Pulmonary artery endothelial cell (primary cell): ENCODE data around the gene EDA2R. TPM values are rescaled to one million over a fixed set of nuclear protein-coding genes. Genes with fewer than 3 reads are reported as not detected.

Experiments used
- DNase-seq: peaks from one replicate; pipeline ENCODE4 v3.0.0-alpha.2; 2011; ENCODE audit warnings: low read depth, low spot score
- total RNA-seq: library from RNA; depleted of rRNA; stranded (reverse); fragments of >200 nt; gene quantifications from 2 replicates; pipeline ENCODE4 v1.2.3, GENCODE V29; 2014

Gene EDA2R
- total RNA-seq, 1 donor from 2014 or later: 3.8 TPM

DNA sequence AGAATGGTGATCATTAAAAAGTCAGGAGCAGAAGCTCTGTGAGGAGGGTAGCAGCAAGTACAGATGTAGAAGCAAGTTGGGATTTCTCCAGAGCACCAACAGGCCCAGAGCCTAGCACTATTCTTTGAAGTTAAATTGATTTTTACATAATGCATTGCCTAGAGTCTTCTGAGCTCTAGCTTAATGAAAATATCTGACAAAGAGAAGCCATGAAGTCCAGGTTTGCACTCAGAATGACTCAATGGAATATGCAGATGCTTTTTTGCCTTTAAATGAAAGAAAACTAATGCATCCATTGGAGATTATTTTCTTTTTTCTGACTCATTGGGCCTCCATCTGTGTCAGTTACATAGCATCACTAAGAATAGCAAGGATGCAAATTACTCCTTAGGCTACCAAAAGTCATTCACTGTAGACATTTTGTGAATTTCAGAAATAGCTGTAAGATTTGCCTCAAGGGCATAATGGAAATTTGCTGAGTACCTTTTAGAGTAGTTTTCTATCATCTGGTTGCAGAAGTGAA lies 91.0 kb downstream of the EDA2R start:
- DNase-seq: no peak
